Neural progenitor cell (in vitro differentiated cells): ENCODE measurements around the gene BNIPL.

Source experiments
- EZH2 ChIP-seq: fragments of 200-600 bp; sonication (generic); IDR thresholded peaks from 2 replicates; pipeline ENCODE4 v1.6.1; 2017; ENCODE audit warnings: antibody characterized with exemption, mild to moderate bottlenecking, moderate library complexity
- EZH2phosphoT487 ChIP-seq: fragments of 200-600 bp; sonication (generic); IDR thresholded peaks from 2 replicates; pipeline ENCODE4 v1.6.1; 2017; ENCODE audit warnings: antibody characterized with exemption
- TF ChIP-seq, protein P1 (sequence below): fragments of 200-600 bp; sonication (generic); IDR thresholded peaks from 2 replicates; pipeline ENCODE4 v1.5.1; 2017; ENCODE audit warnings: antibody characterized with exemption, mild to moderate bottlenecking

DNA sequence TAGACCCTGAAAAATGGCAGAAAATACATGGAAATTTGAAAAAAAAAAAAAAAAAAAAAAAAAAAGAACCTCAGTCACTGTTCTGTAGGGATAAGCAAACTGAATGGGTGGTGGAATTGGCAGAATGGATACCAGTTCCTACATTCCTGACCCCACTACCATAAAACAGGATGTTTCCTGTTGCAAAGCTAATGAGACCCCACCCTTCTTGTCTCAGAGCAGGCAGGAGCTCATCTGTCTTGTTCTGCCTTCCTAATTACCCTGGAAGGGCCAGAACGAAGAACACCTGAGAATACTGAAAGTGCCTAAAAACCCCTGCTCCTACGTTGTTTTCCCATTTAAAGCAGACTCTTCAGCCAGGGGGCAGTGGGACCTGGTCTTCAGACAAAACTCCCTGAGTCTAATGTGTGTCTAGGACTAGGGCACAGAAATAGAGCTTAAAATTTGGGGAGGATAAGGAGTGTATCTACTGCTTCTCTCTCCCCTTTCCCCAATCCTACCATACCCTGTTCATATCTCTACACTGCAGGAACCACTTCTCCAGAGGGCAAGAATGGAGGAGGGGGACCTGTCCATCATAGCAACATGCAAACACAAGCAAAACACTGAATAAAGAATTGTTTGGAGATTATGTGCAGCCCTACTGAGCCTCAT is 15.1 kb downstream of the BNIPL start:
- TF ChIP-seq, protein P1, sequence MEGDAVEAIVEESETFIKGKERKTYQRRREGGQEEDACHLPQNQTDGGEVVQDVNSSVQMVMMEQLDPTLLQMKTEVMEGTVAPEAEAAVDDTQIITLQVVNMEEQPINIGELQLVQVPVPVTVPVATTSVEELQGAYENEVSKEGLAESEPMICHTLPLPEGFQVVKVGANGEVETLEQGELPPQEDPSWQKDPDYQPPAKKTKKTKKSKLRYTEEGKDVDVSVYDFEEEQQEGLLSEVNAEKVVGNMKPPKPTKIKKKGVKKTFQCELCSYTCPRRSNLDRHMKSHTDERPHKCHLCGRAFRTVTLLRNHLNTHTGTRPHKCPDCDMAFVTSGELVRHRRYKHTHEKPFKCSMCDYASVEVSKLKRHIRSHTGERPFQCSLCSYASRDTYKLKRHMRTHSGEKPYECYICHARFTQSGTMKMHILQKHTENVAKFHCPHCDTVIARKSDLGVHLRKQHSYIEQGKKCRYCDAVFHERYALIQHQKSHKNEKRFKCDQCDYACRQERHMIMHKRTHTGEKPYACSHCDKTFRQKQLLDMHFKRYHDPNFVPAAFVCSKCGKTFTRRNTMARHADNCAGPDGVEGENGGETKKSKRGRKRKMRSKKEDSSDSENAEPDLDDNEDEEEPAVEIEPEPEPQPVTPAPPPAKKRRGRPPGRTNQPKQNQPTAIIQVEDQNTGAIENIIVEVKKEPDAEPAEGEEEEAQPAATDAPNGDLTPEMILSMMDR: no peak
- TF ChIP-seq EZH2phosphoT487 (no peak), EZH2 (no peak)
